ENCODE measurements around the gene PARN.
A peak's percentile ranks its signal among the peaks of the same experiment; 100 is the strongest.

The PARN gene

GRCh38 chr16:14464192-14464591 is 165.9 kb downstream of the PARN start:
- Histone ChIP-seq H3K27ac (ENCODE audit: low read depth, low read length) (no peak overlapping the region), H3K4me2 (ENCODE audit: low read length) (no peak overlapping the region), H3K36me3 (ENCODE audit: control insufficient read depth, insufficient read depth, low read length) (no peaks in the 10 kb centered on the region), H3K27me3 (ENCODE audit: insufficient read depth, low read length, poor library complexity) (no peaks in the 10 kb centered on the region), H3K23ac (ENCODE audit: low read length) (no peak overlapping the region), H4K5ac (ENCODE audit: low read length) (no peak overlapping the region), H3K79me1 (ENCODE audit: low read length) (no peaks in the 10 kb centered on the region), H3K4me1 (ENCODE audit: control insufficient read depth, low read depth, low read length) (peaks cover 2% of the 10 kb centered on the region), H3K79me2 (ENCODE audit: control insufficient read depth, insufficient read depth, low read length) (no peaks in the 10 kb centered on the region), H3K4ac (ENCODE audit: low read depth, low read length) (no peak overlapping the region), H4K8ac (ENCODE audit: low read depth, low read length) (no peak overlapping the region), H2BK5ac (ENCODE audit: low read length) (no peak overlapping the region), H2AK5ac (ENCODE audit: low read length) (no peak overlapping the region), H3K18ac (ENCODE audit: low read length) (no peak overlapping the region), H2BK15ac (replicated peaks; ENCODE audit: low read depth) (no peak overlapping the region), H3K4me3 (ENCODE audit: low read length) (no peak overlapping the region), H3K56ac (ENCODE audit: low read length) (no peak overlapping the region), H2BK120ac (ENCODE audit: low read depth, low read length) (no peak overlapping the region), H3K9ac (ENCODE audit: low read length) (no peak overlapping the region)
- no peak for DNase-seq
- WGBS (ENCODE audit: extremely low coverage, insufficient coverage, low lambda C conversion rate): no CpG with 5 or more reads among the region's 2 CpGs

GRCh38 chr16:14462811-14463210 is 167.2 kb downstream of the PARN start:
- Histone ChIP-seq H3K79me1 (ENCODE audit: low read length) (no peaks in the 10 kb centered on the region), H3K4ac (ENCODE audit: low read depth, low read length) (no peak overlapping the region)

GRCh38 chr16:14460726-14461125 is 169.3 kb downstream of the PARN start:
- no peak overlapping the region for H4K5ac ChIP-seq (ENCODE audit: low read length)
- H2AK5ac ChIP-seq (ENCODE audit: low read length): no peak overlapping the region
- no peak overlapping the region for H4K8ac ChIP-seq (ENCODE audit: low read depth, low read length)
- no peak overlapping the region for H3K27ac ChIP-seq (ENCODE audit: low read depth, low read length)
- no peaks in the 10 kb centered on the region for H3K79me2 ChIP-seq (ENCODE audit: control insufficient read depth, insufficient read depth, low read length)
- H3K4me3 ChIP-seq (ENCODE audit: low read length): no peak overlapping the region
- H2BK120ac ChIP-seq (ENCODE audit: low read depth, low read length): no peak overlapping the region
- H3K4me1 ChIP-seq (ENCODE audit: control insufficient read depth, low read depth, low read length): peaks cover 2% of the 10 kb centered on the region
- H3K23ac ChIP-seq (ENCODE audit: low read length): no peak overlapping the region
- H3K56ac ChIP-seq (ENCODE audit: low read length): no peak overlapping the region
- no peak overlapping the region for H3K18ac ChIP-seq (ENCODE audit: low read length)
- no peaks in the 10 kb centered on the region for H3K36me3 ChIP-seq (ENCODE audit: control insufficient read depth, insufficient read depth, low read length)
- H2BK5ac ChIP-seq (ENCODE audit: low read length): no peak overlapping the region
- H3K4me2 ChIP-seq (ENCODE audit: low read length): no peak overlapping the region
- H2BK15ac ChIP-seq (replicated peaks; ENCODE audit: low read depth): no peak overlapping the region
- no peaks in the 10 kb centered on the region for H3K27me3 ChIP-seq (ENCODE audit: insufficient read depth, low read length, poor library complexity)
- H3K9ac ChIP-seq (ENCODE audit: low read length): no peak overlapping the region
- H3K4ac ChIP-seq (ENCODE audit: low read depth, low read length): no peak overlapping the region
- no peak for DNase-seq
- WGBS (ENCODE audit: extremely low coverage, insufficient coverage, low lambda C conversion rate): no CpG with 5 or more reads among the region's 1 CpG
- H3K79me1 ChIP-seq (ENCODE audit: low read length): no peaks in the 10 kb centered on the region

More at GRCh38 chr16:14462811-14463210, 167.2 kb downstream of the PARN start:
- no peak overlapping the region for H3K4me3 ChIP-seq (ENCODE audit: low read length)
- H2BK15ac ChIP-seq (replicated peaks; ENCODE audit: low read depth): no peak overlapping the region
- no peak overlapping the region for H3K4me2 ChIP-seq (ENCODE audit: low read length)
- no peak overlapping the region for H4K5ac ChIP-seq (ENCODE audit: low read length)
- no peak overlapping the region for H3K27ac ChIP-seq (ENCODE audit: low read depth, low read length)
- no peak overlapping the region for H3K18ac ChIP-seq (ENCODE audit: low read length)
- no peaks in the 10 kb centered on the region for H3K79me2 ChIP-seq (ENCODE audit: control insufficient read depth, insufficient read depth, low read length)
- H3K27me3 ChIP-seq (ENCODE audit: insufficient read depth, low read length, poor library complexity): no peaks in the 10 kb centered on the region
- H3K36me3 ChIP-seq (ENCODE audit: control insufficient read depth, insufficient read depth, low read length): no peaks in the 10 kb centered on the region
- DNase-seq: peak; percentile 88
- no peak overlapping the region for H4K8ac ChIP-seq (ENCODE audit: low read depth, low read length)
- no CpG with 5 or more reads among the region's 3 CpGs for WGBS (ENCODE audit: extremely low coverage, insufficient coverage, low lambda C conversion rate)
- no peak overlapping the region for H2BK5ac ChIP-seq (ENCODE audit: low read length)
- H3K4me1 ChIP-seq (ENCODE audit: control insufficient read depth, low read depth, low read length): peaks cover 2% of the 10 kb centered on the region
- no peak overlapping the region for H2BK120ac ChIP-seq (ENCODE audit: low read depth, low read length)
- no peak overlapping the region for H2AK5ac ChIP-seq (ENCODE audit: low read length)
- H3K56ac ChIP-seq (ENCODE audit: low read length): peak overlapping the region; percentile 44
- H3K23ac ChIP-seq (ENCODE audit: low read length): no peak overlapping the region
- H3K9ac ChIP-seq (ENCODE audit: low read length): no peak overlapping the region

GRCh38 chr16:14458576-14458975 is 171.5 kb downstream of the PARN start:
- no CpG with 5 or more reads among the region's 7 CpGs for WGBS (ENCODE audit: extremely low coverage, insufficient coverage, low lambda C conversion rate)
- H3K4me3 ChIP-seq (ENCODE audit: low read length): no peak overlapping the region

GRCh38 chr16:14456793-14457481 is 173.1 kb downstream of the PARN start:
- no peak overlapping the region for H2BK5ac ChIP-seq (ENCODE audit: low read length)
- WGBS (ENCODE audit: extremely low coverage, insufficient coverage, low lambda C conversion rate): no CpG with 5 or more reads among the region's 10 CpGs
- no peak overlapping the region for H4K8ac ChIP-seq (ENCODE audit: low read depth, low read length)
- H3K79me1 ChIP-seq (ENCODE audit: low read length): no peaks in the 10 kb centered on the region
- no peak overlapping the region for H3K23ac ChIP-seq (ENCODE audit: low read length)
- no peaks in the 10 kb centered on the region for H3K36me3 ChIP-seq (ENCODE audit: control insufficient read depth, insufficient read depth, low read length)
- no peak overlapping the region for H2BK15ac ChIP-seq (replicated peaks; ENCODE audit: low read depth)
- no peak overlapping the region for H3K18ac ChIP-seq (ENCODE audit: low read length)
- H3K79me2 ChIP-seq (ENCODE audit: control insufficient read depth, insufficient read depth, low read length): no peaks in the 10 kb centered on the region
- H3K56ac ChIP-seq (ENCODE audit: low read length): no peak overlapping the region
- H3K27me3 ChIP-seq (ENCODE audit: insufficient read depth, low read length, poor library complexity): no peaks in the 10 kb centered on the region
- H4K5ac ChIP-seq (ENCODE audit: low read length): no peak overlapping the region
- H3K4me3 ChIP-seq (ENCODE audit: low read length): no peak overlapping the region
- no peak overlapping the region for H3K27ac ChIP-seq (ENCODE audit: low read depth, low read length)
- no peak overlapping the region for H3K9ac ChIP-seq (ENCODE audit: low read length)
- H2AK5ac ChIP-seq (ENCODE audit: low read length): no peak overlapping the region
- no peak for DNase-seq
- H3K4ac ChIP-seq (ENCODE audit: low read depth, low read length): no peak overlapping the region
- no peaks in the 10 kb centered on the region for H3K4me1 ChIP-seq (ENCODE audit: control insufficient read depth, low read depth, low read length)
- H2BK120ac ChIP-seq (ENCODE audit: low read depth, low read length): no peak overlapping the region
- no peak overlapping the region for H3K4me2 ChIP-seq (ENCODE audit: low read length)

More at GRCh38 chr16:14458576-14458975, 171.5 kb downstream of the PARN start:
- Histone ChIP-seq H4K5ac (ENCODE audit: low read length) (no peak overlapping the region), H4K8ac (ENCODE audit: low read depth, low read length) (no peak overlapping the region), H2BK5ac (ENCODE audit: low read length) (no peak overlapping the region), H3K79me1 (ENCODE audit: low read length) (no peaks in the 10 kb centered on the region), H3K4ac (ENCODE audit: low read depth, low read length) (no peak overlapping the region), H3K79me2 (ENCODE audit: control insufficient read depth, insufficient read depth, low read length) (no peaks in the 10 kb centered on the region), H3K27me3 (ENCODE audit: insufficient read depth, low read length, poor library complexity) (no peaks in the 10 kb centered on the region), H3K23ac (ENCODE audit: low read length) (no peak overlapping the region), H2AK5ac (ENCODE audit: low read length) (no peak overlapping the region), H3K4me2 (ENCODE audit: low read length) (no peak overlapping the region), H2BK120ac (ENCODE audit: low read depth, low read length) (no peak overlapping the region), H3K56ac (ENCODE audit: low read length) (no peak overlapping the region), H3K4me1 (ENCODE audit: control insufficient read depth, low read depth, low read length) (peaks cover 2% of the 10 kb centered on the region), H3K36me3 (ENCODE audit: control insufficient read depth, insufficient read depth, low read length) (no peaks in the 10 kb centered on the region), H3K27ac (ENCODE audit: low read depth, low read length) (no peak overlapping the region), H2BK15ac (replicated peaks; ENCODE audit: low read depth) (no peak overlapping the region), H3K9ac (ENCODE audit: low read length) (no peak overlapping the region), H3K18ac (ENCODE audit: low read length) (no peak overlapping the region)
- DNase-seq: peak; percentile 70

- no peak overlapping the region for H4K5ac ChIP-seq (ENCODE audit: low read length)
- no peak overlapping the region for H2BK15ac ChIP-seq (replicated peaks; ENCODE audit: low read depth)
- H3K56ac ChIP-seq (ENCODE audit: low read length): no peak overlapping the region
- H3K23ac ChIP-seq (ENCODE audit: low read length): no peak overlapping the region
- H4K8ac ChIP-seq (ENCODE audit: low read depth, low read length): no peak overlapping the region
- no peaks in the 10 kb centered on the region for H3K36me3 ChIP-seq (ENCODE audit: control insufficient read depth, insufficient read depth, low read length)
- no peak overlapping the region for H3K18ac ChIP-seq (ENCODE audit: low read length)
- H3K79me1 ChIP-seq (ENCODE audit: low read length): no peaks in the 10 kb centered on the region
- H2AK5ac ChIP-seq (ENCODE audit: low read length): no peak overlapping the region
- WGBS (ENCODE audit: extremely low coverage, insufficient coverage, low lambda C conversion rate): no CpG with 5 or more reads among the region's 5 CpGs
- no peak overlapping the region for H3K4me2 ChIP-seq (ENCODE audit: low read length)
- no peak overlapping the region for H3K9ac ChIP-seq (ENCODE audit: low read length)
- H3K27me3 ChIP-seq (ENCODE audit: insufficient read depth, low read length, poor library complexity): no peaks in the 10 kb centered on the region
- no peak overlapping the region for H3K4me3 ChIP-seq (ENCODE audit: low read length)
- no peak overlapping the region for H2BK5ac ChIP-seq (ENCODE audit: low read length)
- no peaks in the 10 kb centered on the region for H3K79me2 ChIP-seq (ENCODE audit: control insufficient read depth, insufficient read depth, low read length)
- H2BK120ac ChIP-seq (ENCODE audit: low read depth, low read length): no peak overlapping the region
- H3K4ac ChIP-seq (ENCODE audit: low read depth, low read length): no peak overlapping the region
- DNase-seq: peak; percentile 69
- H3K4me1 ChIP-seq (ENCODE audit: control insufficient read depth, low read depth, low read length): no peaks in the 10 kb centered on the region
- no peak overlapping the region for H3K27ac ChIP-seq (ENCODE audit: low read depth, low read length)
Observed at GRCh38 chr16:14455573-14455972, 174.5 kb downstream of the PARN start.

All from mesendoderm (in vitro differentiated cells).